Hindlimb muscle (tissue), 1 donor: ENCODE results near the gene MCOLN2. TPM values are rescaled to one million over a fixed set of nuclear protein-coding genes. Genes with fewer than 3 reads are reported as not detected.
"Not testable (repeated sequence)": the region's sequence is repeated elsewhere in the genome, so short reads cannot be mapped to it uniquely, and the experiment has no call there.

Experiments
- DNase-seq: peaks from one replicate; pipeline ENCODE4 v3.0.0-alpha.2; 2013
- polyA plus RNA-seq: library from polyadenylated mRNA; unstranded; fragments of 120-200 nt; gene quantifications from one replicate; pipeline ENCODE4 v1.2.1, GENCODE V29; 2013; ENCODE audit not compliant: insufficient read length

The MCOLN2 gene
- polyA plus RNA-seq, 1 donor = 0.08 TPM

GRCh38 chr1:84939761-84940160, 57.2 kb downstream of the MCOLN2 start:
- no peak for DNase-seq

- no peak for DNase-seq
Measured at GRCh38 chr1:84939151-84939550, 57.8 kb downstream of the MCOLN2 start.

- DNase-seq = peak; percentile 58
Measured at GRCh38 chr1:84936116-84936810, 60.6 kb downstream of the MCOLN2 start.

GRCh38 chr1:84933011-84933611, 63.8 kb downstream of the MCOLN2 start:
- no peak for DNase-seq

GRCh38 chr1:84930831-84931230, 66.1 kb downstream of the MCOLN2 start:
- DNase-seq = no peak

- DNase-seq = no peak
Measured at GRCh38 chr1:84930329-84930728, 66.6 kb downstream of the MCOLN2 start.

GRCh38 chr1:84929581-84929980, 67.3 kb downstream of the MCOLN2 start:
- DNase-seq = no peak

GRCh38 chr1:84928979-84929378, 67.9 kb downstream of the MCOLN2 start:
- no peak for DNase-seq

GRCh38 chr1:84923317-84923716, 73.6 kb downstream of the MCOLN2 start:
- DNase-seq = no peak

- DNase-seq = no peak
Measured at GRCh38 chr1:84920159-84920558, 76.8 kb downstream of the MCOLN2 start.

GRCh38 chr1:84919461-84919970, 77.4 kb downstream of the MCOLN2 start:
- no peak for DNase-seq

- no peak for DNase-seq
Measured at GRCh38 chr1:84918726-84919336, 78.1 kb downstream of the MCOLN2 start.

GRCh38 chr1:84916897-84917296, 80.0 kb downstream of the MCOLN2 start:
- DNase-seq = no peak

GRCh38 chr1:84913555-84913892, 83.4 kb downstream of the MCOLN2 start:
- DNase-seq = no peak

GRCh38 chr1:84912726-84913554, 84.0 kb downstream of the MCOLN2 start:
- DNase-seq = no peak

GRCh38 chr1:84908746-84909464, 88.0 kb downstream of the MCOLN2 start:
- DNase-seq = not testable (repeated sequence)

- no peak for DNase-seq
Measured at GRCh38 chr1:84907095-84907827, 89.7 kb downstream of the MCOLN2 start.

GRCh38 chr1:84902727-84903126, 94.2 kb downstream of the MCOLN2 start:
- not testable (repeated sequence) for DNase-seq

GRCh38 chr1:84899969-84900368, 96.9 kb downstream of the MCOLN2 start:
- DNase-seq = no peak

- DNase-seq = no peak
Measured at GRCh38 chr1:84896279-84896678, 100.6 kb downstream of the MCOLN2 start.
